ENCODE data around the gene RHBDD1.

- no peak for TF ChIP-seq MAX (IDR thresholded peaks at IDR 0.05; ENCODE audit: insufficient read depth, insufficient read length)
- no peak for TF ChIP-seq CTCF (IDR thresholded peaks at IDR 0.05; ENCODE audit: extremely low read depth in 1 of 2, insufficient read depth in 1 of 2, low read depth in 1 of 2, low read length in 2 of 2)
- no peak for TF ChIP-seq POLR2AphosphoS5 (IDR thresholded peaks at IDR 0.05; ENCODE audit: insufficient read depth, low read depth, low read length)
These were observed 143.2 kb downstream of the RHBDD1 start for GRCh38 chr2:226979004-226979403.
